Loucy (cell line): Measurements from ENCODE around the gene ADI1.

ENCODE experiments used
- CTCF ChIP-seq: fragments of 200-600 bp; sonication (generic); conservative IDR thresholded peaks from 2 replicates; pipeline ENCODE4 v1.5.1; 2014; ENCODE audit warnings: mild to moderate bottlenecking, antibody characterized with exemption, low read length
- EZH2phosphoT487 ChIP-seq: fragments of 200-600 bp; IDR thresholded peaks from 2 replicates; pipeline ENCODE4 v1.6.1; 2018; ENCODE audit warnings: antibody characterized with exemption, mild to moderate bottlenecking, moderate library complexity, borderline replicate concordance

GRCh38 chr2:3479430-3480320 lies 39.7 kb downstream of the ADI1 start:
- TF ChIP-seq CTCF: no peak
- TF ChIP-seq EZH2phosphoT487: no peak
